ENCODE results near the gene DPP10.
"Not testable (repeated sequence)": the region's sequence is repeated elsewhere in the genome, so short reads cannot be mapped to it uniquely, and the experiment has no call there.

DPP10 gene

GRCh38 chr2:114745700-114746099, 303.3 kb downstream of the DPP10 start:
- H3K9me3 ChIP-seq (ENCODE audit: control insufficient read depth, insufficient read depth, low read depth, low read length) = no peaks in the 10 kb centered on the region
- H3K4me3 ChIP-seq (ENCODE audit: low read depth, low read length) = no peak overlapping the region
- ChIA-PET POLR2A (no interaction called here), CTCF (no interaction called here)
- H3K27ac ChIP-seq (ENCODE audit: extremely low read depth, low read depth, low read length) = no peak overlapping the region
- TF ChIP-seq ZBTB17 (tag by site-specific recombination; IDR thresholded peaks at IDR 0.05) (no peak), ZNF121 (tag by site-specific recombination; IDR thresholded peaks at IDR 0.05) (no peak), ZNF449 (tag by site-specific recombination; IDR thresholded peaks at IDR 0.05) (no peak)
- no peaks in the 10 kb centered on the region for H3K4me1 ChIP-seq (ENCODE audit: control insufficient read depth, insufficient read depth, low read length)
- H3K36me3 ChIP-seq (ENCODE audit: control insufficient read depth in 2 of 2, insufficient read depth in 1 of 2, low read length in 2 of 2) = no peaks in the 10 kb centered on the region

- CTCF ChIA-PET; H3K27ac ChIP-seq (ENCODE audit: extremely low read depth, low read depth, low read length); H3K4me1 ChIP-seq (ENCODE audit: control insufficient read depth, insufficient read depth, low read length); H3K4me3 ChIP-seq (ENCODE audit: low read depth, low read length); POLR2A ChIA-PET; H3K36me3 ChIP-seq (ENCODE audit: control insufficient read depth in 2 of 2, insufficient read depth in 1 of 2, low read length in 2 of 2); H3K9me3 ChIP-seq (ENCODE audit: control insufficient read depth, insufficient read depth, low read depth, low read length): not testable (repeated sequence)
- TF ChIP-seq ZBTB11 (tag by site-specific recombination; conservative IDR thresholded peaks at IDR 0.05; ENCODE audit: low read depth) = peak; percentile 48; the same call in 1 of the 2 replicates
- TF ChIP-seq ZNF394 (tag by site-specific recombination; IDR thresholded peaks at IDR 0.05; ENCODE audit: borderline replicate concordance) = 0 out of 2 replicates have a peak, but pooled peaks have one; percentile 40
- 0 out of 2 replicates have a peak, but pooled peaks have one; percentile 30 for TF ChIP-seq ZBTB8A (tag by site-specific recombination; IDR thresholded peaks at IDR 0.05)
- TF ChIP-seq ZNF555 (tag by site-specific recombination; conservative IDR thresholded peaks at IDR 0.05) = peak; percentile 16; the same call in 1 of the 2 replicates
- TF ChIP-seq ZNF623 (tag by site-specific recombination; IDR thresholded peaks at IDR 0.05) = 0 out of 2 replicates have a peak, but pooled peaks have one; percentile 10
- TF ChIP-seq ZNF426 (tag by site-specific recombination; IDR thresholded peaks at IDR 0.05) = peak; percentile 28
- peak; percentile 51; the same call in 1 of the 2 replicates for TF ChIP-seq ZNF518A (tag by site-specific recombination; conservative IDR thresholded peaks at IDR 0.05; ENCODE audit: low read depth)
These were observed 305.7 kb downstream of the DPP10 start for GRCh38 chr2:114748175-114748574.

- POLR2A ChIA-PET = no interaction called here
- H3K36me3 ChIP-seq (ENCODE audit: control insufficient read depth in 2 of 2, insufficient read depth in 1 of 2, low read length in 2 of 2) = no peaks in the 10 kb centered on the region
- CTCF ChIA-PET = interaction anchor here (0.7 kb wide), 1 partner anchor 58 kb away, joined by 3 read pairs; no protein-coding TSS in a partner anchor
- TF ChIP-seq ZNF561 (tag by site-specific recombination; IDR thresholded peaks at IDR 0.05; ENCODE audit: borderline replicate concordance) = no peak
- no peak for TF ChIP-seq ZNF518A (tag by site-specific recombination; conservative IDR thresholded peaks at IDR 0.05; ENCODE audit: low read depth)
- no peak for TF ChIP-seq INSM2 (tag by site-specific recombination; IDR thresholded peaks at IDR 0.05)
- no peak for TF ChIP-seq ZNF24 (tag by site-specific recombination; IDR thresholded peaks at IDR 0.05)
These were observed 310.0 kb downstream of the DPP10 start for GRCh38 chr2:114752425-114752824.

More at GRCh38 chr2:114752425-114752824, 310.0 kb downstream of the DPP10 start:
- Histone ChIP-seq H3K27ac (ENCODE audit: extremely low read depth, low read depth, low read length) (no peak overlapping the region), H3K4me1 (ENCODE audit: control insufficient read depth, insufficient read depth, low read length) (no peaks in the 10 kb centered on the region), H3K9me3 (ENCODE audit: control insufficient read depth, insufficient read depth, low read depth, low read length) (no peaks in the 10 kb centered on the region), H3K4me3 (ENCODE audit: low read depth, low read length) (no peak overlapping the region)
